ENCODE results near the gene PMPCA. TPM values are rescaled to one million over a fixed set of nuclear protein-coding genes. Genes with fewer than 3 reads are reported as not detected.

PMPCA gene
- polyA plus RNA-seq, 1 of the 3 experiments (the other 2 are of a cell fraction) = 125 TPM

DNA sequence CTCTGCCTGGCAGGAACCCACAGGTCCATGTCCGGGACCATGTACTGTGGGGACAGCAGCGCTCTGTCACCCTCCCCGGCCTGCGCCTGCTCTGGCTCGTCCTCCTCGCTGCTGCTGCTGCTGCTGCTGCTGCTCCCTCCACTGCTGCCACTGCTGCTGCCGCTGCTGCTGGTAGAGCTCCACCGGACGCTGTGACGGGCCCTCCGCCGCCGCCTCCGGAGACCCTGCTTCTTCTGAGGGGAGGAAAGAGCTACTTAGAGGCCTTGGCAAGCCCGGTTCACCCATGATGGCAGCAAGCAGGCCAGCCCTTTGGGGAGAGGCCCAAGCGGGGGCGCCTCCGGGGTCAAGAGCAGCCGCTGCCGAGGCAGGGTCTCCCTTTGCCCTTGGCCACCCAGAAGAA, 27.0 kb upstream of the PMPCA start:
- H3K79me2 ChIP-seq (ENCODE audit: insufficient read depth) = no peaks in the 10 kb centered on the region
- peaks cover 6% of the 10 kb centered on the region for H3F3A ChIP-seq (replicated peaks; ENCODE audit: insufficient read depth)
- no peak for DNase-seq
- H3K27ac ChIP-seq (ENCODE audit: low read depth in 2 of 2, low read length in 1 of 2) = no peak overlapping the region
- H3K9ac ChIP-seq = no peak overlapping the region
- WGBS (ENCODE audit: low lambda C conversion rate) = 97% methylated on average over 7 of the region's 20 CpGs
- H2AFZ ChIP-seq (ENCODE audit: low read depth) = no peak overlapping the region
- H3K4me2 ChIP-seq = no peak overlapping the region
- TF ChIP-seq EP300 (IDR thresholded peaks at IDR 0.05; ENCODE audit: borderline replicate concordance in 1 of 2, low read depth in 1 of 2, low read length in 1 of 2) (no peak), EZH2phosphoT487 (IDR thresholded peaks at IDR 0.05; ENCODE audit: borderline replicate concordance, low read depth) (no peak), TEAD4 (IDR thresholded peaks at IDR 0.05; ENCODE audit: borderline replicate concordance, insufficient read depth) (no peak), TCF12 (IDR thresholded peaks at IDR 0.05) (no peak), RAD21 (IDR thresholded peaks at IDR 0.05; ENCODE audit: low read length) (no peak), SIN3A (IDR thresholded peaks at IDR 0.05; ENCODE audit: borderline replicate concordance, low read depth, low read length) (no peak), RCOR1 (IDR thresholded peaks at IDR 0.05; ENCODE audit: low read length) (no peak), FOXM1 (IDR thresholded peaks at IDR 0.05; ENCODE audit: low read depth) (no peak), SMC3 (IDR thresholded peaks at IDR 0.05; ENCODE audit: low read depth, low read length) (no peak), GATA2 (CRISPR knock-in tag; IDR thresholded peaks at IDR 0.05) (no peak), POLR2AphosphoS5 (IDR thresholded peaks at IDR 0.05; ENCODE audit: low read depth, low read length) (no peak)
- TF ChIP-seq, protein P1, sequence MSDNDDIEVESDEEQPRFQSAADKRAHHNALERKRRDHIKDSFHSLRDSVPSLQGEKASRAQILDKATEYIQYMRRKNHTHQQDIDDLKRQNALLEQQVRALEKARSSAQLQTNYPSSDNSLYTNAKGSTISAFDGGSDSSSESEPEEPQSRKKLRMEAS (IDR thresholded peaks at IDR 0.05; ENCODE audit: low read depth) = no peak
- TF ChIP-seq, protein P2, sequence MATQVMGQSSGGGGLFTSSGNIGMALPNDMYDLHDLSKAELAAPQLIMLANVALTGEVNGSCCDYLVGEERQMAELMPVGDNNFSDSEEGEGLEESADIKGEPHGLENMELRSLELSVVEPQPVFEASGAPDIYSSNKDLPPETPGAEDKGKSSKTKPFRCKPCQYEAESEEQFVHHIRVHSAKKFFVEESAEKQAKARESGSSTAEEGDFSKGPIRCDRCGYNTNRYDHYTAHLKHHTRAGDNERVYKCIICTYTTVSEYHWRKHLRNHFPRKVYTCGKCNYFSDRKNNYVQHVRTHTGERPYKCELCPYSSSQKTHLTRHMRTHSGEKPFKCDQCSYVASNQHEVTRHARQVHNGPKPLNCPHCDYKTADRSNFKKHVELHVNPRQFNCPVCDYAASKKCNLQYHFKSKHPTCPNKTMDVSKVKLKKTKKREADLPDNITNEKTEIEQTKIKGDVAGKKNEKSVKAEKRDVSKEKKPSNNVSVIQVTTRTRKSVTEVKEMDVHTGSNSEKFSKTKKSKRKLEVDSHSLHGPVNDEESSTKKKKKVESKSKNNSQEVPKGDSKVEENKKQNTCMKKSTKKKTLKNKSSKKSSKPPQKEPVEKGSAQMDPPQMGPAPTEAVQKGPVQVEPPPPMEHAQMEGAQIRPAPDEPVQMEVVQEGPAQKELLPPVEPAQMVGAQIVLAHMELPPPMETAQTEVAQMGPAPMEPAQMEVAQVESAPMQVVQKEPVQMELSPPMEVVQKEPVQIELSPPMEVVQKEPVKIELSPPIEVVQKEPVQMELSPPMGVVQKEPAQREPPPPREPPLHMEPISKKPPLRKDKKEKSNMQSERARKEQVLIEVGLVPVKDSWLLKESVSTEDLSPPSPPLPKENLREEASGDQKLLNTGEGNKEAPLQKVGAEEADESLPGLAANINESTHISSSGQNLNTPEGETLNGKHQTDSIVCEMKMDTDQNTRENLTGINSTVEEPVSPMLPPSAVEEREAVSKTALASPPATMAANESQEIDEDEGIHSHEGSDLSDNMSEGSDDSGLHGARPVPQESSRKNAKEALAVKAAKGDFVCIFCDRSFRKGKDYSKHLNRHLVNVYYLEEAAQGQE (IDR thresholded peaks at IDR 0.05; ENCODE audit: low read depth, low read length) = no peak
- CTCF ChIA-PET = interaction anchor here (1.9 kb wide), 1 partner anchor 9 kb away, joined by 5 read pairs; no protein-coding TSS in a partner anchor
- H4K20me1 ChIP-seq (ENCODE audit: insufficient read depth) = no peaks in the 10 kb centered on the region
- H3K4me3 ChIP-seq (ENCODE audit: low read depth in 2 of 2, low read length in 1 of 2) = no peak overlapping the region
- H3K27me3 ChIP-seq (ENCODE audit: insufficient read depth) = no peaks in the 10 kb centered on the region
- POLR2A ChIA-PET = interaction anchor here (3.0 kb wide), 1 partner anchor 18 kb away, joined by 11 read pairs; no protein-coding TSS in a partner anchor
- H3K4me1 ChIP-seq (ENCODE audit: control insufficient read depth in 1 of 2, insufficient read depth in 2 of 2, low read depth in 1 of 2, low read length in 1 of 2) = no peaks in the 10 kb centered on the region
- H3K9me3 ChIP-seq = no peaks in the 10 kb centered on the region
- no peaks in the 10 kb centered on the region for H3K9me2 ChIP-seq
- H3K36me3 ChIP-seq (replicated peaks in 1 of 2; ENCODE audit: control insufficient read depth in 1 of 2, insufficient read depth in 2 of 2, low read length in 1 of 2) = peaks cover 25 to 68% of the 10 kb centered on the region in 2 experiments

DNA sequence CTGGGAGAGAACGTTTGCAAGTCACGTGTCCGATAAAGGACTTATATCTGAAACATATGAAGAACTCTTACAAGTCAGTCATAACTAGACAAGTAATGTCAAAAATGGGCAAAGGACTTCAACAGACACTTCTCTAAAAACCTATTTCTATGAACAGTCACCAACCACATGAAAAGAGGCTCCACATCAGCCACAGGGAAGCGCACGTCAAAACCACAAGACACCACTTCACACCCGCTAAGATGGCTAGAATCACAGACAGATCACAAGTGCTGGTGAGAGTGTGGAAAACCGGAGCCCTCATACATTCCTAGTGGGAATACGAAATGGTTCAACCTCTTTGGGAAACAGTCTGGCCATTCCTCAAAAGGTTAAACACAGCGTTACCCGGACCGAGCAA, 25.4 kb upstream of the PMPCA start:
- no peak overlapping the region for H2AFZ ChIP-seq (ENCODE audit: low read depth)
- no peak for TF ChIP-seq EZH2phosphoT487 (IDR thresholded peaks at IDR 0.05; ENCODE audit: borderline replicate concordance, low read depth)
- TF ChIP-seq SIN3A (IDR thresholded peaks at IDR 0.05; ENCODE audit: borderline replicate concordance, low read depth, low read length) = no peak
- no peak for TF ChIP-seq NRF1 (IDR thresholded peaks at IDR 0.05; ENCODE audit: low read depth, low read length)
- TF ChIP-seq, protein P3, sequence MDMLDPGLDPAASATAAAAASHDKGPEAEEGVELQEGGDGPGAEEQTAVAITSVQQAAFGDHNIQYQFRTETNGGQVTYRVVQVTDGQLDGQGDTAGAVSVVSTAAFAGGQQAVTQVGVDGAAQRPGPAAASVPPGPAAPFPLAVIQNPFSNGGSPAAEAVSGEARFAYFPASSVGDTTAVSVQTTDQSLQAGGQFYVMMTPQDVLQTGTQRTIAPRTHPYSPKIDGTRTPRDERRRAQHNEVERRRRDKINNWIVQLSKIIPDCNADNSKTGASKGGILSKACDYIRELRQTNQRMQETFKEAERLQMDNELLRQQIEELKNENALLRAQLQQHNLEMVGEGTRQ (IDR thresholded peaks at IDR 0.05; ENCODE audit: borderline replicate concordance, low read depth, low read length) = no peak
- no peak for TF ChIP-seq JUND (IDR thresholded peaks at IDR 0.05)
- TF ChIP-seq SMC3 (IDR thresholded peaks at IDR 0.05; ENCODE audit: low read depth, low read length) = no peak
- TF ChIP-seq FOXJ3 (CRISPR knock-in tag; IDR thresholded peaks at IDR 0.05) = no peak
- no peak for TF ChIP-seq RCOR1 (IDR thresholded peaks at IDR 0.05; ENCODE audit: low read length)
- TF ChIP-seq GABPA (IDR thresholded peaks at IDR 0.05; ENCODE audit: low read depth) = no peak
- no peak overlapping the region for H3K4me3 ChIP-seq (ENCODE audit: low read depth in 2 of 2, low read length in 1 of 2)
- no peaks in the 10 kb centered on the region for H3K9me2 ChIP-seq
- no peaks in the 10 kb centered on the region for H4K20me1 ChIP-seq (ENCODE audit: insufficient read depth)
- no peaks in the 10 kb centered on the region for H3K4me1 ChIP-seq (ENCODE audit: control insufficient read depth in 1 of 2, insufficient read depth in 2 of 2, low read depth in 1 of 2, low read length in 1 of 2)
- 94% methylated on average over 11 of the region's 11 CpGs for WGBS (ENCODE audit: low lambda C conversion rate)
- no peaks in the 10 kb centered on the region for H3K9me3 ChIP-seq
- no peaks in the 10 kb centered on the region for H3K79me2 ChIP-seq (ENCODE audit: insufficient read depth)
- H3K9ac ChIP-seq = no peak overlapping the region
- no peak overlapping the region for H3K4me2 ChIP-seq
- H3K27ac ChIP-seq (ENCODE audit: low read depth in 2 of 2, low read length in 1 of 2) = no peak overlapping the region
- ChIA-PET CTCF (interaction anchor here (0.9 to 1.9 kb wide), 5 partner anchors 10 to 247 kb away, joined by 3 to 5 read pairs (median 3); partner anchors contain the start of gene CARD9), POLR2A (interaction anchor here (3.0 kb wide), 1 partner anchor 19 kb away, joined by 11 read pairs; no protein-coding TSS in a partner anchor)
- peaks cover 10% of the 10 kb centered on the region for H3F3A ChIP-seq (replicated peaks; ENCODE audit: insufficient read depth)
- no peaks in the 10 kb centered on the region for H3K27me3 ChIP-seq (ENCODE audit: insufficient read depth)
- peaks cover 25 to 68% of the 10 kb centered on the region in 2 experiments for H3K36me3 ChIP-seq (replicated peaks in 1 of 2; ENCODE audit: control insufficient read depth in 1 of 2, insufficient read depth in 2 of 2, low read length in 1 of 2)
- DNase-seq = no peak

Measured in SK-N-SH (cell line).